ENCODE data around the gene SDK1. TPM values are rescaled to one million over a fixed set of nuclear protein-coding genes. Genes with fewer than 3 reads are reported as not detected.

Gene SDK1
- total and polyA plus RNA-seq, 10 of the 15 experiments (the other 5 are each of a cell fraction or from before 2014, with no cell fraction given) = 0.14 to 0.33 TPM; not detected in 8

- H2AFZ ChIP-seq (ENCODE audit: control insufficient read depth, low read depth, low read length) = no peak overlapping the region
- BruUV-seq (replicated peaks) = no TSS peak
- ChIA-PET SMC1A (ENCODE audit: uncharacterized antibody, unreplicated experiment) (interaction anchor here (0.6 kb wide), 1 partner anchor 13 kb away, joined by 4 read pairs; no protein-coding TSS in a partner anchor), RAD21 (ENCODE audit: unreplicated experiment) (no interaction called here), CTCF (interaction anchor here (0.6 kb wide), 1 partner anchor 64 kb away, joined by 3 read pairs; no protein-coding TSS in a partner anchor), POLR2A (no interaction called here)
- H3K4me2 ChIP-seq (ENCODE audit: control insufficient read depth, insufficient read depth) = no peak overlapping the region
- H3K27ac ChIP-seq (ENCODE audit: control insufficient read depth, insufficient read depth) = no peak overlapping the region
- no peaks in the 10 kb centered on the region for H4K20me1 ChIP-seq (ENCODE audit: control insufficient read depth, insufficient read depth)
- no peak for ATAC-seq
- intact Hi-C loops (cut with micrococcal nuclease; ENCODE audit: unreplicated experiment) (no loop called here), in situ Hi-C loops (cut with MboI) (no loop called here)
- no peak overlapping the region for H3K4me3 ChIP-seq
- H3K36me3 ChIP-seq (ENCODE audit: control insufficient read depth in 2 of 2, insufficient read depth in 2 of 2, low read length in 1 of 2) = no peaks in the 10 kb centered on the region
- no peaks in the 10 kb centered on the region for H3K4me1 ChIP-seq (ENCODE audit: control insufficient read depth, insufficient read depth, low read length)
- H3K79me2 ChIP-seq (ENCODE audit: control insufficient read depth, insufficient read depth, low read length) = no peaks in the 10 kb centered on the region
- no peak overlapping the region for H3K9ac ChIP-seq (ENCODE audit: control insufficient read depth, insufficient read depth, low read length)
- no peak for DNase-seq (ENCODE audit: low read depth, low spot score)
- TF ChIP-seq SP1 (IDR thresholded peaks at IDR 0.05; ENCODE audit: low read depth, low read length) (no peak), STAT3 (IDR thresholded peaks at IDR 0.05; ENCODE audit: low read depth, low read length) (no peak)
- FAIRE-seq = no peak
- H3K27me3 ChIP-seq (replicated peaks in 1 of 2; ENCODE audit: control insufficient read depth in 2 of 2, insufficient read depth in 2 of 2, low read length in 1 of 2) = no peaks in the 10 kb centered on the region
- 14% methylated on average over 2 of the region's 2 CpGs for whole genome bisulfite sequencing (ENCODE audit: insufficient coverage, insufficient replicate concordance, low lambda C conversion rate, missing lambda C conversion rate)
- no peaks in the 10 kb centered on the region for H3K9me3 ChIP-seq (replicated peaks; ENCODE audit: control insufficient read depth, insufficient read depth, low read length)
Measured at GRCh38 chr7:3549601-3550000, 248.5 kb downstream of the SDK1 start.

- intact Hi-C loops (cut with micrococcal nuclease; ENCODE audit: unreplicated experiment) (no loop called here), in situ Hi-C loops (cut with MboI) (no loop called here)
- WGBS (ENCODE audit: insufficient coverage, insufficient replicate concordance, low lambda C conversion rate, missing lambda C conversion rate) = 44% methylated on average over 6 of the region's 6 CpGs
- no peaks in the 10 kb centered on the region for H3K4me1 ChIP-seq (ENCODE audit: control insufficient read depth, insufficient read depth, low read length)
- DNase-seq (ENCODE audit: low read depth, low spot score) (no peak), ATAC-seq (no peak), FAIRE-seq (no peak)
- H3K9me3 ChIP-seq (replicated peaks; ENCODE audit: control insufficient read depth, insufficient read depth, low read length) = no peaks in the 10 kb centered on the region
- H3K36me3 ChIP-seq (ENCODE audit: control insufficient read depth in 2 of 2, insufficient read depth in 2 of 2, low read length in 1 of 2) = no peaks in the 10 kb centered on the region
- H3K79me2 ChIP-seq (ENCODE audit: control insufficient read depth, insufficient read depth, low read length) = no peaks in the 10 kb centered on the region
- H3K4me2 ChIP-seq (ENCODE audit: control insufficient read depth, insufficient read depth) = no peak overlapping the region
- BruUV-seq (replicated peaks) = no TSS peak
- H3K27ac ChIP-seq (ENCODE audit: control insufficient read depth, insufficient read depth) = no peak overlapping the region
- H3K27me3 ChIP-seq (replicated peaks in 1 of 2; ENCODE audit: control insufficient read depth in 2 of 2, insufficient read depth in 2 of 2, low read length in 1 of 2) = no peaks in the 10 kb centered on the region
- ChIA-PET CTCF (no interaction called here), RAD21 (ENCODE audit: unreplicated experiment) (no interaction called here), POLR2A (no interaction called here), SMC1A (ENCODE audit: uncharacterized antibody, unreplicated experiment) (no interaction called here)
- H4K20me1 ChIP-seq (ENCODE audit: control insufficient read depth, insufficient read depth) = no peaks in the 10 kb centered on the region
- H3K4me3 ChIP-seq = no peak overlapping the region
- H2AFZ ChIP-seq (ENCODE audit: control insufficient read depth, low read depth, low read length) = no peak overlapping the region
- H3K9ac ChIP-seq (ENCODE audit: control insufficient read depth, insufficient read depth, low read length) = no peak overlapping the region
- TF ChIP-seq ASH2L (IDR thresholded peaks at IDR 0.05; ENCODE audit: borderline replicate concordance, low read depth) (no peak), BCL3 (IDR thresholded peaks at IDR 0.05; ENCODE audit: borderline replicate concordance, insufficient read depth, low read depth, low read length, poor library complexity, severe bottlenecking) (no peak), PAX8 (IDR thresholded peaks at IDR 0.05) (no peak), CHD4 (IDR thresholded peaks at IDR 0.05) (no peak), MLLT1 (IDR thresholded peaks at IDR 0.05) (no peak), ETV6 (conservative IDR thresholded peaks at IDR 0.05 in 1 of 2, IDR thresholded peaks at IDR 0.05 in 1 of 2; ENCODE audit: borderline replicate concordance in 1 of 2, low read depth in 1 of 2) (no peak), MTA3 (IDR thresholded peaks at IDR 0.05; ENCODE audit: borderline replicate concordance, low read length) (no peak), ZBTB33 (IDR thresholded peaks at IDR 0.05) (no peak), MTA2 (IDR thresholded peaks at IDR 0.05; ENCODE audit: low read depth) (no peak), SUZ12 (IDR thresholded peaks at IDR 0.05; ENCODE audit: unreplicated experiment) (no peak), POLR2AphosphoS5 (IDR thresholded peaks at IDR 0.05; ENCODE audit: low read length) (no peak), CHD2 (IDR thresholded peaks at IDR 0.05; ENCODE audit: borderline replicate concordance, low read depth, low read length) (no peak)
Measured at GRCh38 chr7:3551536-3551935, 250.5 kb downstream of the SDK1 start.

Data from GM12878 (cell line).